Stimulated activated CD4-positive, alpha-beta T cell treated with anti-CD3 and anti-CD28 coated beads, Interleukin-15, amount 100 ng/mL, for 24 hours (primary cell): ENCODE measurements around the gene LIPE.

Experiments
- DNase-seq: peaks from one replicate; pipeline ENCODE4 v3.0.0-alpha.2; 2020

The LIPE gene

DNA sequence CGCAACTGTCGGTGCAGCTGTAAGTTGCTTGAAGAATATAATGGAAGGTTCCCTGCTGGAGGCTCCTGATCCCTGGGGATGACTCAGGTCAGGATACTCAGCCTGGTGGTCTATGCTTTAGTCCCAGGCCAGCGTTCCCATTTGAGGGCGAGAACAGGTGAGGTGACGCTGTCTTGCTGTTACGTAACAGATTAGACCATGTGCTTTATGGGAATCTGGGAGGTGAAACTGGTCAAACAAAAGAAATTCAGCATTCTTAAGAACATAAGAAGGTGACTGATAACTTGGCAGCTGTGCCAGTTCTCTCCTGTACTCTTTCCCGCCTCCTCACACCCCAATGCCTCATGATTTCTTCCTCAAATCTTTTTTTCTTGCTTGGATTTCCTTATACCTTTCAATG, 15.6 kb upstream of the LIPE start, which contains the start of gene CXCL17:
CXCL17 (minus strand) TSS at position 114 of the 400 bp plus-strand sequence. CDS start 114 bp downstream, outside the sequence.
- DNase-seq, result no peak

DNA sequence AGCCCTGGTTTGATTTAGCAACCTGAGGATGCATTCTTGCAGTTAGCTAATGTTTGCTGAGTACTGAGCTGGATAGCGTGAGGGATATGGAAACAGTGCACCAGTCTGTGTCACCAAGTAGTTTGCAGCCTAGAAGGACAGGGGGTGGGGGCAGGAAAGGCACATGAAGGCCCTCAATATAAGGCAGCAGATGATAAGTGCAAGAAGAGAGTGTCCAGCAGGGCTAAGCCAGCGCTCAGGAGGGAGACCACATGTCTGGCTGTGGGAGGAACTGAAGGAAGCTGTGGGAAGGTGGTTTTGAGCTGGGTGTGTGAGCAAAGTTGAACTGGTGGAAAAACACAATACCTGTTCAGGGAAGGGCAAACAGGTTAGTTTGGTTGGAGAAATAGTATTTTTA, 13.9 kb upstream of the LIPE start:
- DNase-seq, result no peak

GRCh38 chr19:42440357-42441048, 13.3 kb upstream of the LIPE start:
- peak; percentile 88 for DNase-seq

DNA sequence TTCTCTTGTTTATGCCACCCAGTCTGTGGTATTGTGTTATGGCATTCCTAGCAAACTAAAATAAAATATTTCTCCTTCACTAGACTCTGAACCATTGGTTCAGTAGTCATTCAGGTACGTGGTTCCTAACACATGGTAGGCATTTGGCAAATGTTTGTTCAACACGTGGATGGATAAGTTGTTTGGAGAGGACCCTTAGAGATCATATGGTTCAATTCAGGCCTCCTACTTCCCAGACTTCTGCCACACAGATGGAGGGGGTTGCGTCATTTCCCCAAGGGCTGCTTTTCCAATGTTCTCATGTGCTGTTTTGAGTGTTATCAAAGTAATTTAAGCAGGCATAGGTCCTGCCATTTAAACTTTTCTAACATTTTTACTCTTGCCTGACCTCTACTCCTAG, 8.8 kb upstream of the LIPE start:
- no peak for DNase-seq

- no peak for DNase-seq
Measured at GRCh38 chr19:42435316-42435715, 8.1 kb upstream of the LIPE start.

- peak; percentile 74 for DNase-seq
Measured at GRCh38 chr19:42433503-42434260, 6.5 kb upstream of the LIPE start.

DNA sequence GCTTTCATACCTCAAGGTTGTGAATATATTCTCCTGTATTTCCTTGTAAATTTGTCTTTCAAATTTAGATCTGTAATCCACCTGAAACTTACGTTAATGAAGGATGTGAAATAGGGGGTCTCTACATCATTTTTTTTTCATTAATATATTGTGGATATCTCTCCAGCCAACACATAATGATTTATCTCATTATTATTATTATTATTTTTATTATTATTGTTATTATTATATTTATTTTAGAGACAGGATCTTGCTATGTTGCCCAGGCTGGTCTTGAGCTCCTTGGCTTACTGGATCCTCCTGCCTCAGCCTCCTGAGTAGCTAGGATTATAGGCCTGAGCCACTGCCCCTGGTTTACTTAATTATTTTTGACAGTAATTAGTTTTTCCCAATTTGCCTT, 4.3 kb upstream of the LIPE start:
- no peak for DNase-seq

DNA sequence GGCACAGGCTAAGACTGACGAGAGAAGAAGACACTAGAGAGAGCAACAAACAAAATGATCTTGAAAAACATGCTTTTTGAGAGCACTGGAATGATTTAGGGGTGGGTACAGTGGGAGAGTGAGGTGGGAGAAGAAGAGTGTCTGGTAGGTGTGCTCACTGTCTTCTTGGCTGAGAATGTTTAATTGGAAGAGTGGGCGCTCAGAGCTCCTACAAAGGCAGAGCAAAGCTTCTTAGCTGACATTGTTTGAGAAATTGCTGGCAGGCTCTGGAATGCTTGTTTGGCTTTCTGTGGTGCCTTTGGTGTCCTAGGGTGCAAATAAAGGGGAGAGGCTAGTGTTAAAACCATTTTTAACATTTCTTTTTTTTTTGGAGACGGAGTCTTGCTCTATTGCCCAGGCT, 1.5 kb upstream of the LIPE start:
- DNase-seq, result no peak

- no peak for DNase-seq
Measured at GRCh38 chr19:42426643-42427042, 545 bp downstream of the LIPE start.

GRCh38 chr19:42424712-42425131, 2.5 kb downstream of the LIPE start:
- DNase-seq, result no peak

DNA sequence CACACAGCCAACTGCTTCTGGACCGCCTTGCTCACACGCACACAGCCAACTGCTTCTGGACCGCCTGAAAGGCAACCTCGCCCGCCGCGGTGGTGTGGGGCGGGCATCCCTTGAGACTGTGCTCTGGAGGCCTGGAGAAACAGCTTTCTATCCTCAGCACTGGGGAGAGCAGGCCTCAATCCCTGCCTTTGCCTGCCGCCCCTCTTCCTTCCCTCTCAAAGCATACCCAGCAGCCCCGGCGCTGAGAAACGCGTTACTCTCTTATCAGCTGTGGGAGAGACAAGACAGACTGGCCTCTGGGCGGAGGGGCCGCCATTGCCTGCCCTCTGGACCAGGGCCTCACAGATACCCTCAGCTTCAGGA, 2.9 kb downstream of the LIPE start:
- DNase-seq, result no peak

DNA sequence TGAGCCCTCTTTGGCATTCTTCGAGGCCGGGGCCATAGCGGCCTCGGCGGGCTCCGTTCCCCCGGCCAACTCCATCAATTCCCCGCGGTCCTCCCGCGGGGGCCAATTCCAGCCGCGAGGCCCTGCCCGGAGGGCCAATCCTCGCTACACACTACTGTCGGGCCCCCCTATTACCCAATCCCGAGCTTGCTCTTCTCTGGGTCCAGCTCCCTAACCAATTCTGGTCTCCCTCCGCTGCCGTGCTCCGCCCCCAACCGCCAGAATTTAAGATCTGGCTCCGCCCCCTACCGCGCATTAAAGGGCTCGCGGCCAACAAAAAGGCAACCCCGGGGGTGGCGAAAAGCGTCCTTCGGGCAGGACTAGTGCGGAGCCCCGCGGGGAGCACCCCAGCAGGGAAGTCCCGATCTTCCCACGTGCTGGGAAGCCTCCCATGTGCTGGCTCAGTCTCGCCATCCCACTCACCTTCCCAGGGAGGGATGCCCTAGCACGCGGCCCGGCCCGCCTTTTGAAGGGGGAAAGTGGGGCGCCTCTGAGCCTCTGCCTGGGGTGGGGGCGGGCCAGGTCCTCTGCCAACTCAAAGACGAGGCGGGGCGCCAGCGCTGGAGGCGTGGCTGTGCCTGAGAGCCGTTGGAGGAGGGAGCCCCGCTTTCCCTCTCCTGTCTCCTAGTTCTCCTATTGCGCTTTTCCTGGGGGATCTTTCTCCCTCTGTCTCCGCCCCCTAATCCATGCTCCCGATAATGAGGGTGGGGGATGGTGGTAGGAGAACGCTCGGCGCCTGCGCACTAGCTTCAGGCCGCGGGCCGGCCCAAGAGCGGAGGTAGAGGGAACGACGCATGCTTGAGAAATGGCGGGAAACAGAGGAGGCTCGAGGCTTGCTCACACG, 3.5 kb downstream of the LIPE start:
- peak; percentile 96 for DNase-seq

DNA sequence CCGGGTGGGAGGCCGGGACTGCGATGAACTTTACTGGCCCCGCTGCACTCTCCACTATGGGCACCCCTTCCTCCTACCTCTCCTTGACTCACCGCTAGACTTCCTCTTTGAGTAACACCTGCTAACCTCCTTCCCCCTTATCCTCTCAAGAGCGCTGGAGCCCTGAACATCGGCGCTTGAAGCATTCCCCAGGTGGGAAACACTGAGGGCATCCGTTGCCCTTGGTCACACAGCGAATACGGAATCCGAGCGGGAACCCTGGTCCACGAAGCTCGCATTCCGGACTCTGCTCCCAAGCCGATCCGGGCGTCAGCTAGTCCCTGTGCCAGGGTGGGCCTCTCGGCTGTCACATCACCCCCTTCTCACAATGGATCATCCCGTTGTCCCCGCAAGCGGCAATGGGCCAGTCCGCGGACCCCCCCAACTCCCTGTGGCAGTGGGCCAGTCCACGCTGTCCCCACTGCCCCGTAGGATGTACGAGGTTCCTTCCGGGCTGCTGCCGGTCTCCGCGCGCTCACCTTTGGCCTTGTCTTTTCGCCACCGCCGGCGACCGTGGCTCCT, 4.2 kb downstream of the LIPE start:
- peak; percentile 55 for DNase-seq

DNA sequence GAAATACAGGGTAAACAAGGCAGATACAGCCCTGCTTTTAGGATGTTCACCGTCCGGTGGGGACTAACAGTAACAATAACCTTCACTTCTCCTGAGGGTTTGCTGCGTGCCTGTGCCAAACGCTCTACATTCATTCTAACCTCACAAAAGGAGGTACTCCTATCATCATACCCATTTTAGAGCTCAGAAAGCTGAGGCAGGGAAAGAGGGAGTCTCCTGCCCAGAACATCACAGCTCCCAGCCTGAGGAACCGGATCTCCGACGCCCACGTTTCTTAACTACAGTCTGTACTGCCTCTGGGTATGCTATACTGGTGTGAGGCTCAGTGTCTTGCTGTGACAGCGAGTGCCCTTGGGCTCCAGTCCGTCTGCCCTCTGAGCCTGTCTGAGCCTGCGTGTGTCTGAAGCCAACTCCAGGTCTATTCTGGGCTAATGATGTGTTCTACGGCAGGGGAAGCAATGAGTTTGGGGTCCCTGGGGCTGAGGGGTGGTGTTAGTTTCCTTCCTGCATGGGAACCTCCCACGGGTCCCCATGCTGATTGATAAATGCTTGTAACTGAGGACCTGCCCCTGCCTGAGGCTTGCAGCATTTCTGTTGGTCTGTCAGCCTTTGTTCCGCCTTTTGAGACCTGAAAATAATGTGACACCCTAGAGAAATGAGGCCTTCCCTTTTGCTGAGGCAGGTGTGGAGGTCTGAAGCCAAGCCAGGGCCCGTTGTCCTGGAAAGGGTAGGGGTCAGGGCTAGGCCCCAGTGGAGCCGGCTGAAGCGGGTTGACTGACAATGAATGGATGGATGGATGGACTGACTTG, 4.9 kb downstream of the LIPE start:
- no peak for DNase-seq

DNA sequence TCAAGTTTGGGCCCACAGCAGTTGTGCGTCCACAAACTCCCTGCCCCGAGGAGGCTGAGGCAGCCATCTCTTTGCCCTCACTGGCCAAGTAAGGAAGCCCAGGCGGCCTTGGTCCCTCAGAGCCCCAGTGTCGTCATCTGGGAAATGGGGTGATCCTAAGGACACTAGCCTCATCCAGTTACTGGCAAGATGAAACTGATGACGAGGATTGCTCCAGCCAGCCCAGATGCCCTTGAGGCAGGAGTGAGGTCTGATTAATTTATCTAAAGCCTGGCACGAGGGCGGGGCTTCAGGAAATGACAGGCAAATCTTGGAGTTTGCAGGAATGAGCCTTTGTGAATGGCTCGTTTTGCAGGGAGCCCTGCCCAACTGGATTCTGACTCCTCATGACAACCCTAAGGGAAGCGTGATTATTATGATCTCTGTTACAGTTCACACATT, 5.6 kb downstream of the LIPE start:
- DNase-seq, result no peak

DNA sequence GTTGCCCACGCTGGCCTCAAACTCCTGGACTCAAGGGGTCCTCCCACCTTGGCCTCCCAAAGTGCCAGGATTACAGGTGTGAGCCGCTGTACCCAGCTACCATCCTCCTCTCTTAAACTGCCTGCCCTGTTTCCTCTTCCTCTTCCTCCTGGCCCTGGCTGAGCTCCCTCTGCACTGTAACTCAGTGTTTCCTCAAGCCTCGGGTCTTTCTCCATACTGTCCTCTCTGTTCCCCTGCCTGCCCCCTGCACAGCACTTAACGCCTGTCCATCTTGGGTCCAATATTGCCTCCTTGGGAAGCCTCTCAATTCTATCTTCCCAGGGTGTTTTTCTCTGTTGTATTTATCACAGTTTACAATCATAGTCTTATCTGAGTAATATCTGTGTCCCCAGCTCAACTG, 6.1 kb downstream of the LIPE start:
- no peak for DNase-seq

GRCh38 chr19:42420055-42420544, 7.1 kb downstream of the LIPE start:
- peak; percentile 87 for DNase-seq

- DNase-seq, result no peak
Measured at GRCh38 chr19:42419309-42419708, 7.9 kb downstream of the LIPE start.

DNA sequence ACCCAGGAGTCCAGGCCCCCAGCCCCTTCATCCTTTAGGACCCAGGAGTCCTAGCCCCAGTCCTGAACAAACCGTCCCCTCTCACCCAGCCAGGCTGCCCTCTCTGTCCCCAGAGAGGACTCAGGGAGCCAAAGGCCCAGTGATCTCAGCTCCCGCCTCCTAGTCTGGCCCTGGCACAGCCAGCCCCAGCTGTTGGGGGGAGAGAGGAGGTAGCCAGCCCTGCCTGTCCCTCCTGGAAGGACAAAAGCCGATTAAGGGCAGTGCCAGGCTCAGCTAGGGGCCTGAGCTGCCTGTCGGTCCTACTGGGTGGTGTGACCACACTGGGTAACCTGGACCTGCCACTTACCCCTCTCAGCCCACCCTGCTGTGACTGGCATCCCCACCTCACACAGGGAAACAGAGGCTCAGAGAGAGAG, 14.5 kb downstream of the LIPE start:
- no peak for DNase-seq

DNA sequence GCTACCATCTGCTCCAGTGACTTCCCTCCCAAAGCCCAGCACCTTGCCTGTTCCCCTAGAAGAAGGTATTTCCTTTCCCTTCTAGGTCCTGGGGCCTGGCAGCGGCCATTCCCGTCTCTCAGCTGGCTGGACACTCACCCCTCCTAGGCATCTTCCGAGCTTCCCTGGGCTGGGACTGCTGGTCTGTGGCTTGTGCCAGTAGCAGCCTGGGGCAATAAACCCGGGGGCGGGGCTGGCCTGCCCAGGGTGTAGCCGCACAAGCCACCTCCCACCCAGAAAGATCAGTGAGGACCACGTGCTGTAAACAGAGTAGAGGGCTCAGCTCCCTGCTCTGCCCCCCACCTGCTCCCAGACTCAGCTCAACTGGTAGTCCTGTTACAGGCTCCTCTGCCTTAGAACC, 15.0 kb downstream of the LIPE start:
- no peak for DNase-seq

- DNase-seq, result no peak
Measured at GRCh38 chr19:42411581-42412178, 15.5 kb downstream of the LIPE start.

- DNase-seq, result no peak
Measured at GRCh38 chr19:42410371-42410770, 16.8 kb downstream of the LIPE start.
